HCT116 (cell line): Measurements from ENCODE around the gene CRYZ. TPM values are rescaled to one million over a fixed set of nuclear protein-coding genes. Genes with fewer than 3 reads are reported as not detected.
"Not testable (repeated sequence)": the region's sequence is repeated elsewhere in the genome, so short reads cannot be mapped to it uniquely, and the experiment has no call there.

ENCODE experiments used
- ATAC-seq: fragments of 200-7000 bp; cut with Tn5 transposase; 2 replicates; pipeline ENCODE4 v1.9.1; 2020; ENCODE audit warnings: mild to moderate bottlenecking, moderate library complexity
- BruUV-seq: library from RNA; stranded (reverse); fragments of 400-500 nt; replicated peaks from 2 replicates; lab custom pipeline; 2021; lab: Mats Ljungman, UMichigan
- CTCF ChIA-PET: fragments of 300-600 bp; sonication (Branson Sonifier 250); formaldehyde crosslinking; loops from one replicate; lab custom pipeline; 2021; ENCODE audit warnings: antibody characterized with exemption; lab: Charles Lee
- POLR2A ChIA-PET: fragments of 300-600, 350-600 bp; sonication (Branson Sonifier 250); formaldehyde crosslinking; loops from one replicate; lab custom pipeline; 2021; ENCODE audit warnings: antibody characterized with exemption; lab: Charles Lee
- RAD21 ChIA-PET, 2 experiments: fragments of 300-600 bp; sonication (Branson Sonifier 250); formaldehyde crosslinking; loops; one replicate each; lab custom pipeline; 2023; ENCODE audit warnings: low total read pairs in 2 of 2; ENCODE audit not compliant: uncharacterized antibody in 2 of 2, unreplicated experiment in 2 of 2, low non-redundant PET in 1 of 2; lab: Charles Lee
- DNase-seq: peaks from one replicate; pipeline ENCODE4 v3.0.0-alpha.2; 2010; ENCODE audit warnings: low read depth, low spot score
- H2AFZ ChIP-seq: fragments of 200-600 bp; shearing (Covaris generic), sonication (generic); 2 replicates; pipeline ENCODE4 v1.6.1; 2017; ENCODE audit warnings: low read depth, mixed run types, mixed read lengths, antibody characterized with exemption, low read length; ENCODE audit not compliant: poor library complexity, severe bottlenecking
- H3K27ac ChIP-seq: 2 replicates; pipeline ENCODE4 v1.5.1; 2012; ENCODE audit warnings: low read depth, low read length
- H3K27me3 ChIP-seq: fragments of 200-600 bp; sonication (generic); 2 replicates; pipeline ENCODE4 v1.6.1; 2016; ENCODE audit warnings: mixed run types, low read length, mixed read lengths; ENCODE audit not compliant: insufficient read depth
- H3K36me3 ChIP-seq, 2 experiments: fragments of 200-500 bp in 1 of 2; fragments of 200-600 bp in 1 of 2; sonication (Bioruptor generic) in 1 of 2; sonication (generic) in 1 of 2; 2 replicates each; pipeline versions ENCODE4 v1.5.1 to v1.6.1; 2014 to 2016; ENCODE audit warnings: low read length in 2 of 2, inconsistent platforms in 1 of 2, mixed read lengths in 1 of 2, mixed run types in 1 of 2; ENCODE audit not compliant: insufficient read depth in 2 of 2, control insufficient read depth in 1 of 2
- H3K4me1 ChIP-seq, 2 experiments: fragments of 200-600 bp in 1 of 2; sonication (generic) in 1 of 2; 2 replicates each; pipeline versions ENCODE4 v1.5.1 to v1.6.1; 2012 to 2017; ENCODE audit warnings: low read length in 2 of 2, inconsistent platforms in 1 of 2, mild to moderate bottlenecking in 1 of 2, mixed read lengths in 1 of 2, mixed run types in 1 of 2, moderate library complexity in 1 of 2; ENCODE audit not compliant: insufficient read depth in 2 of 2, control insufficient read depth in 1 of 2
- H3K4me2 ChIP-seq: fragments of 200-600 bp; sonication (generic); 2 replicates; pipeline ENCODE4 v1.6.1; 2017; ENCODE audit warnings: mixed run types, low read length, mixed read lengths
- H3K4me3 ChIP-seq, 2 experiments: fragments of 200-600 bp in 1 of 2; sonication (generic) in 1 of 2; replicated peaks in 1 of 2; 2 replicates each; pipeline ENCODE4 v1.5.1; 2011 to 2016; ENCODE audit warnings: low read length in 2 of 2, control low read depth in 1 of 2, low read depth in 1 of 2, mild to moderate bottlenecking in 1 of 2, mixed read lengths in 1 of 2, mixed run types in 1 of 2
- H3K79me2 ChIP-seq: fragments of 200-600 bp; sonication (generic); 2 replicates; pipeline ENCODE4 v1.6.1; 2017; ENCODE audit warnings: mild to moderate bottlenecking, mixed run types, low read length, moderate library complexity, mixed read lengths; ENCODE audit not compliant: insufficient read depth
- H3K9ac ChIP-seq: fragments of 200-600 bp; sonication (generic); 2 replicates; pipeline ENCODE4 v1.6.1; 2016; ENCODE audit warnings: low read length, mixed read lengths
- H3K9me2 ChIP-seq: fragments of 200-600 bp; sonication (generic), shearing (Covaris generic); 2 replicates; pipeline ENCODE4 v1.6.1; 2017; ENCODE audit warnings: mixed run types, mild to moderate bottlenecking, moderate library complexity; ENCODE audit not compliant: insufficient read depth
- H3K9me3 ChIP-seq, 2 experiments: fragments of 200-500 bp in 1 of 2; fragments of 200-600 bp in 1 of 2; sonication (Bioruptor generic) in 1 of 2; sonication (generic) in 1 of 2; 2 replicates each; pipeline ENCODE4 v1.6.1; 2014 to 2017; ENCODE audit warnings: low read length in 2 of 2, mixed read lengths in 2 of 2, inconsistent platforms in 1 of 2, low read depth in 1 of 2, mild to moderate bottlenecking in 1 of 2, mixed run types in 1 of 2, moderate library complexity in 1 of 2; ENCODE audit not compliant: control insufficient read depth in 1 of 2, insufficient read depth in 1 of 2
- H4K20me1 ChIP-seq: fragments of 200-600 bp; sonication (generic), shearing (Covaris generic); 2 replicates; pipeline ENCODE4 v1.6.1; 2017; ENCODE audit warnings: mixed run types, mild to moderate bottlenecking, moderate library complexity; ENCODE audit not compliant: insufficient read depth
- ATF3 ChIP-seq: IDR thresholded peaks from 2 replicates; pipeline ENCODE4 v1.6.1; 2012
- CBX3 ChIP-seq: IDR thresholded peaks from 2 replicates; pipeline ENCODE4 v1.6.1; 2012; ENCODE audit warnings: low read depth
- CTCF ChIP-seq, 3 experiments: fragments of 200-600 bp in 1 of 3; sonication (generic) in 1 of 3; IDR thresholded peaks in 2 of 3; conservative IDR thresholded peaks in 1 of 3; 2 replicates each; pipeline ENCODE4 v1.5.1; 2012 to 2017; ENCODE audit warnings: low read depth in 2 of 3, low read length in 2 of 3, antibody characterized with exemption in 1 of 3, borderline replicate concordance in 1 of 3, control low read depth in 1 of 3, mild to moderate bottlenecking in 1 of 3, mixed read lengths in 1 of 3, mixed run types in 1 of 3, moderate library complexity in 1 of 3; ENCODE audit not compliant: insufficient read depth in 1 of 3
- JUND ChIP-seq: IDR thresholded peaks from 2 replicates; pipeline ENCODE4 v1.6.1; 2012
- POLR2AphosphoS5 ChIP-seq: IDR thresholded peaks from 2 replicates; pipeline ENCODE4 v1.6.1; 2011; ENCODE audit warnings: mild to moderate bottlenecking, low read depth, low read length, moderate library complexity
- RAD21 ChIP-seq: IDR thresholded peaks from 2 replicates; pipeline ENCODE4 v1.6.1; 2012; ENCODE audit warnings: low read depth, mild to moderate bottlenecking
- SIN3A ChIP-seq: IDR thresholded peaks from 2 replicates; pipeline ENCODE4 v1.6.1; 2012; ENCODE audit warnings: low read depth
- SRF ChIP-seq: IDR thresholded peaks from 2 replicates; pipeline ENCODE4 v1.6.1; 2012; ENCODE audit warnings: low read depth
- YY1 ChIP-seq: IDR thresholded peaks from 2 replicates; pipeline ENCODE4 v1.6.1; 2011; ENCODE audit warnings: low read length, low read depth, moderate library complexity, mild to moderate bottlenecking; ENCODE audit not compliant: insufficient replicate concordance; ENCODE audit errors: extremely low read depth
- ZFX ChIP-seq: fragments of 450-650 bp; IDR thresholded peaks from 2 replicates; pipeline ENCODE4 v1.6.1; 2017
- intact Hi-C: fragments of 100-400 bp; cut with micrococcal nuclease; formaldehyde crosslinking; loops from 2 replicates; pipeline ENCODE4 v1.10.0; 2022
- total RNA-seq: library from RNA; stranded (reverse); gene quantifications from one replicate; pipeline ENCODE4 v1.2.1, GENCODE V29; 2021; ENCODE audit not compliant: unreplicated experiment
- TF ChIP-seq, protein P1 (sequence below): IDR thresholded peaks from 2 replicates; pipeline ENCODE4 v1.6.1; 2011; ENCODE audit warnings: mild to moderate bottlenecking, low read length, moderate library complexity; ENCODE audit not compliant: insufficient replicate concordance; ENCODE audit errors: extremely low read depth

Gene CRYZ
- total RNA-seq, 1 experiment from 2014 or later = 28.2 TPM

- H4K20me1 ChIP-seq = no peaks in the 10 kb centered on the region
- H3K4me3 ChIP-seq = peak overlapping the region; percentile 88 to 91
- intact Hi-C loops = no loop called here
- peaks cover 30% of the 10 kb centered on the region for H3K79me2 ChIP-seq
- no TSS peak for BruUV-seq
- H2AFZ ChIP-seq = peak overlapping the region; percentile 60
- peak overlapping the region; percentile 89 for H3K4me2 ChIP-seq
- no peaks in the 10 kb centered on the region for H3K27me3 ChIP-seq
- TF ChIP-seq POLR2AphosphoS5 = no peak
- peak; percentile 59 for TF ChIP-seq YY1
- TF ChIP-seq, protein P1, sequence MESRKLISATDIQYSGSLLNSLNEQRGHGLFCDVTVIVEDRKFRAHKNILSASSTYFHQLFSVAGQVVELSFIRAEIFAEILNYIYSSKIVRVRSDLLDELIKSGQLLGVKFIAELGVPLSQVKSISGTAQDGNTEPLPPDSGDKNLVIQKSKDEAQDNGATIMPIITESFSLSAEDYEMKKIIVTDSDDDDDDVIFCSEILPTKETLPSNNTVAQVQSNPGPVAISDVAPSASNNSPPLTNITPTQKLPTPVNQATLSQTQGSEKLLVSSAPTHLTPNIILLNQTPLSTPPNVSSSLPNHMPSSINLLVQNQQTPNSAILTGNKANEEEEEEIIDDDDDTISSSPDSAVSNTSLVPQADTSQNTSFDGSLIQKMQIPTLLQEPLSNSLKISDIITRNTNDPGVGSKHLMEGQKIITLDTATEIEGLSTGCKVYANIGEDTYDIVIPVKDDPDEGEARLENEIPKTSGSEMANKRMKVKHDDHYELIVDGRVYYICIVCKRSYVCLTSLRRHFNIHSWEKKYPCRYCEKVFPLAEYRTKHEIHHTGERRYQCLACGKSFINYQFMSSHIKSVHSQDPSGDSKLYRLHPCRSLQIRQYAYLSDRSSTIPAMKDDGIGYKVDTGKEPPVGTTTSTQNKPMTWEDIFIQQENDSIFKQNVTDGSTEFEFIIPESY = no peak
- peak; percentile 54 to 78 (median 67); a peak in 5 of 6 replicates for TF ChIP-seq CTCF (IDR thresholded peaks at IDR 0.05 in 2 of 3, conservative IDR thresholded peaks at IDR 0.05 in 1 of 3; ENCODE audit: borderline replicate concordance in 1 of 3, insufficient read depth in 1 of 3, low read depth in 2 of 3, low read length in 2 of 3)
- no peak for TF ChIP-seq JUND
- peak; percentile 48; the same call in 1 of the 2 replicates for TF ChIP-seq CBX3
- no peak for TF ChIP-seq SIN3A
- TF ChIP-seq RAD21 = peak; percentile 51
- TF ChIP-seq ZFX = peak; percentile 5; the same call in 1 of the 2 replicates
- TF ChIP-seq SRF = no peak
- TF ChIP-seq ATF3 = no peak
- DNase-seq = peak; percentile 54
- ATAC-seq = peak; percentile 52
- ChIA-PET CTCF (interaction anchor here (1.0 to 2.5 kb wide), 4 partner anchors 32 to 469 kb away, joined by 4 to 8 read pairs (median 6); no protein-coding TSS in a partner anchor), RAD21 (interaction anchor here in 1 of 2 experiments (0.8 kb wide), 1 partner anchor 469 kb away, joined by 3 read pairs; no protein-coding TSS in a partner anchor), POLR2A (no interaction called here)
- peak overlapping the region; percentile 81 for H3K27ac ChIP-seq
- peak overlapping the region; percentile 86 for H3K9ac ChIP-seq
- H3K9me3 ChIP-seq = no peaks in the 10 kb centered on the region
- peaks cover 18 to 34% of the 10 kb centered on the region in 2 experiments for H3K4me1 ChIP-seq
- peaks cover 8 to 17% of the 10 kb centered on the region in 2 experiments; a peak in 3 of 4 replicates for H3K36me3 ChIP-seq
- no peaks in the 10 kb centered on the region for H3K9me2 ChIP-seq
Observed at GRCh38 chr1:74733604-74734484, 994 bp upstream of the CRYZ start.

GRCh38 chr1:74732071-74732946 lies 541 bp downstream of the CRYZ start:
- CTCF ChIA-PET = interaction anchor here (1.0 to 2.5 kb wide), 3 partner anchors 35 to 471 kb away, joined by 4 to 8 read pairs (median 7); no protein-coding TSS in a partner anchor
- Histone ChIP-seq H3K4me1 (peaks cover 18 to 34% of the 10 kb centered on the region in 2 experiments), H3K27ac (peak overlapping the region; percentile 81), H3K9ac (peak overlapping the region; percentile 86), H3K79me2 (peaks cover 24% of the 10 kb centered on the region), H3K4me3 (peak overlapping the region; percentile 88 to 91), H2AFZ (peak overlapping the region; percentile 91), H3K4me2 (peak overlapping the region; percentile 89)
- H3K36me3 ChIP-seq, H3K27me3 ChIP-seq, POLR2A ChIA-PET, intact Hi-C loops, RAD21 ChIA-PET, BruUV-seq, H3K9me2 ChIP-seq, DNase-seq, H4K20me1 ChIP-seq, H3K9me3 ChIP-seq: not testable (repeated sequence)
- peak; percentile 50 for ATAC-seq
